Activated naive CD8-positive, alpha-beta T cell treated with anti-CD3 and anti-CD28 coated beads for 36 hours (primary cell): ENCODE data around the gene OR1A1. TPM values are rescaled to one million over a fixed set of nuclear protein-coding genes. Genes with fewer than 3 reads are reported as not detected.
A peak's percentile ranks its signal among the peaks of the same experiment; 100 is the strongest.
"Not testable (repeated sequence)": the region's sequence is repeated elsewhere in the genome, so short reads cannot be mapped to it uniquely, and the experiment has no call there.

ENCODE experiments used
- DNase-seq: peaks from one replicate; pipeline ENCODE4 v3.0.0; 2021
- H3K27ac Mint-ChIP-seq: one replicate; pipeline ENCODE4 v1.8.0; 2022; ENCODE audit warnings: mild to moderate bottlenecking, moderate library complexity, mixed read lengths
- H3K27me3 Mint-ChIP-seq: one replicate; pipeline ENCODE4 v1.8.0; 2022; ENCODE audit warnings: mild to moderate bottlenecking, mixed read lengths
- H3K36me3 Mint-ChIP-seq: one replicate; pipeline ENCODE4 v1.8.0; 2021; ENCODE audit warnings: mild to moderate bottlenecking, mixed read lengths
- H3K4me1 Mint-ChIP-seq: one replicate; pipeline ENCODE4 v1.8.0; 2021; ENCODE audit warnings: mixed read lengths
- H3K4me3 Mint-ChIP-seq: one replicate; pipeline ENCODE4 v1.8.0; 2022; ENCODE audit warnings: mild to moderate bottlenecking, moderate library complexity, mixed read lengths
- H3K9me3 Mint-ChIP-seq: one replicate; pipeline ENCODE4 v1.8.0; 2022; ENCODE audit warnings: mixed read lengths
- total RNA-seq, 2 experiments: library from RNA; stranded (reverse); gene quantifications; one replicate each; pipeline ENCODE4 v1.2.3, GENCODE V29; 2021

Gene OR1A1, protein sequence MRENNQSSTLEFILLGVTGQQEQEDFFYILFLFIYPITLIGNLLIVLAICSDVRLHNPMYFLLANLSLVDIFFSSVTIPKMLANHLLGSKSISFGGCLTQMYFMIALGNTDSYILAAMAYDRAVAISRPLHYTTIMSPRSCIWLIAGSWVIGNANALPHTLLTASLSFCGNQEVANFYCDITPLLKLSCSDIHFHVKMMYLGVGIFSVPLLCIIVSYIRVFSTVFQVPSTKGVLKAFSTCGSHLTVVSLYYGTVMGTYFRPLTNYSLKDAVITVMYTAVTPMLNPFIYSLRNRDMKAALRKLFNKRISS
- total RNA-seq, result not detected

DNA sequence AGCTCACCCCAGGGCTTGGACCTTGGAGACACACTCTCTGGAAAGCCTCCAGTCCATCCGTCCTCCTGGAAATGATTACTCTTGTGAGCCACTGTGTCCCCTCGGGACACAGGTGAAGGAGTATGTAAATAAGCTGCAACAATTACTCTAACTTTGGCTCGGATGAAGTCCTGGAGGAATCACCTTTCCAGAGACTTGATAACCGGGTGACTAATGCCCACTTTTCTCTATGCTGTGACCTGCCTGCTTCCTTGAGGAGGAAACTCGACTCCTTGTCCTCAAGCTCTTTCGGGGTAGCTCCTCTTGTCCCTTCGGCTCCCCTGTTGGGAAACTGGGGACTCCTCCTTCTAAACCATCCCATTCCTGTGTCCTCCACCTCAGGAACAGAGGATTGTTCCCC lies at the start of gene OR1A1:
Gene OR1A1 (plus strand): TSS at position 301 of the 400 bp plus-strand sequence. CDS start 7,954 bp downstream, outside the sequence.
- Mint-ChIP-seq H3K4me3 (no peak within 1 kb of the TSS), H3K36me3 (no peaks in the 10 kb centered on the region), H3K4me1 (no peaks in the 10 kb centered on the region)

DNA sequence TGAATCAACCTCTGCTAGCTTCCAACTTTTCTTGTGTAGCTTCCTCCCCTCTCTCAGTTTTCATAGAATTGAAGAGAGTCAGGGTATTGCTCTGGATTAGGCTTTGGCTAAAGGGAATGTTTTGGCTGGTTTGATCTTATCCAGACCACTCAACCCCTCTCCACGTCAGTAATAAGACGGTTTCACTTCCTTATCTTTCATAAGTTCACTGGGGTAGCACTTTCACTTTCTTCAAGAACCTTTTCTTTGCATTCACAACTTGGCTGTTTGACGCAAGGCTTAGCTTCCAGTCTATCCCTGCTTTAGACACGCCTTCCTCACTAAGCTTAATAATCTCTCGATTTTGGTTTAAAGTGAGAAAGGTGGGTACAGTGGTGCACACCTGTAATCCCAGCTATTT lies 39.9 kb upstream of the OR1A1 start:
- Mint-ChIP-seq H3K9me3 (peaks cover 12% of the 10 kb centered on the region), H3K4me1 (peaks cover 2% of the 10 kb centered on the region), H3K27me3 (peaks cover 8% of the 10 kb centered on the region), H3K4me3 (no peak overlapping the region), H3K36me3 (no peaks in the 10 kb centered on the region), H3K27ac (no peak overlapping the region)
- DNase-seq, result no peak

More for the DNA sequence above, at the start of gene OR1A1:
- no peak for DNase-seq
- Mint-ChIP-seq H3K27me3 (peaks cover 10% of the 10 kb centered on the region), H3K9me3 (peaks cover 8% of the 10 kb centered on the region), H3K27ac (no peak within 1 kb of the TSS)

DNA sequence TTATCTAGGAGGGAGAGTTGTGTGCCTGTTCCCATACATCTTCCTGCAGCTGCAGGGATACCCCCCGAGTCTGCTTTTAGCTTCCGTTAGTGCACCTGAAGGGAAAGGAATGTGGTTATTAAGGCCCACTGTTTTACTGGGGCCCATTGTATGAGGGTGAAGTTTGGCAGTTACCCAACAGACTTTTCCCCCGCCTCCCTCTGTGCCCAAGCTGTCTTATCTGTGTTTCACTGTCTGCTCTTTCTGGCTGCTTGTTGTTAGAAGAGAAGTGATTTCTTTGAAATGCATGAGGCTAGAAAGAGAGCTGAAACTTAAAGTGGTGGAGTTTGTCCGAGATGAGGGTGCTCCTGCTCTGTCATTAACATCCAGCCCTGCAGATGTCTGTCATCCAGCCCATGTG lies 17.5 kb upstream of the OR1A1 start:
- H3K27ac Mint-ChIP-seq, result no peak overlapping the region
- H3K9me3 Mint-ChIP-seq, result no peaks in the 10 kb centered on the region
- H3K27me3 Mint-ChIP-seq, result no peaks in the 10 kb centered on the region
- no peaks in the 10 kb centered on the region for H3K36me3 Mint-ChIP-seq
- no peak overlapping the region for H3K4me3 Mint-ChIP-seq
- no peak for DNase-seq
- H3K4me1 Mint-ChIP-seq, result no peaks in the 10 kb centered on the region

DNA sequence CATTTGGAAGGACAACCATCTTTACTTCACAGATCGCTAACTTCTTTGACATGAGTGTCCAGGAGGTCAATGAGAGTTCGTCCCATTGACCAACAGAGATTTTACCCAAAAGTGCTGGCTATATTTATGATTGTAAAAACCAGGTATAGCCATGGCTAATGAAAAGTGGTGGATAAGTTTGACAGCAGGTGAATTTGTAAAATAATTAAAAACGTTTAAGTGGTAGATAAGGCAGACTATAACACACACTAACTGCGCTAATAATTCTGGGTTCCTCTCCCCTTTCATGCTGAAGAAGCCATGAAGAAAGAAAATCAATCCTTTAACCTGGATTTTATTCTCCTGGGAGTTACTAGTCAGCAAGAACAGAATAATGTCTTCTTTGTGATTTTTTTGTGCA lies 10.2 kb upstream of the OR1A1 start, which contains the start of gene OR1A2:
Gene OR1A2 (plus strand): TSS at position 301 of the 400 bp plus-strand sequence. CDS start 0 bp downstream, at position 301.
- peaks cover 5% of the 10 kb centered on the region for H3K9me3 Mint-ChIP-seq
- H3K4me1 Mint-ChIP-seq, result no peaks in the 10 kb centered on the region
- H3K36me3 Mint-ChIP-seq, result no peaks in the 10 kb centered on the region
- peaks cover 9% of the 10 kb centered on the region for H3K27me3 Mint-ChIP-seq
- no peak for DNase-seq
- no peak within 1 kb of the TSS for H3K4me3 Mint-ChIP-seq
- no peak within 1 kb of the TSS for H3K27ac Mint-ChIP-seq

DNA sequence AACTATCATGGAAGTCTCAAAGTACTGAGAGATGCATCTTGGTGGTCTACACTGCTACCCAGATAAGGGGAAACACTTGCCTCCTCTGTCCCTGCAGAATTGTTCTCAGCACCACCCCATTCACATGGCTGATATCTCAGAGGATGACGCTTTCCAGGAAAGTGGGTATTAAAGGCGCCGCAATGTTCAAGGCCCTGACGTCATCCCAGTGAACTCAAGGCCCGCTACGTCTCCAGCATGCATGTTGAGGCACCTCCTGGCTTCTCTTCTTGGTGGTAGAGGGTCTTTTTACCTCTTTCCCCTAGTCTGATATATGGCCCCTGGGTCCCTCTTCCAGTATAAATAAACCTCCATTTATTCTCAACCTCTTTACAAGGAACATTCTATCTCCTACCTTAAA lies 1.0 kb downstream of the OR1A1 start:
- Mint-ChIP-seq H3K27me3 (peaks cover 10% of the 10 kb centered on the region), H3K9me3 (peaks cover 5% of the 10 kb centered on the region), H3K4me3 (no peak overlapping the region), H3K27ac (no peak overlapping the region), H3K36me3 (no peaks in the 10 kb centered on the region), H3K4me1 (no peaks in the 10 kb centered on the region)
- DNase-seq, result no peak

DNA sequence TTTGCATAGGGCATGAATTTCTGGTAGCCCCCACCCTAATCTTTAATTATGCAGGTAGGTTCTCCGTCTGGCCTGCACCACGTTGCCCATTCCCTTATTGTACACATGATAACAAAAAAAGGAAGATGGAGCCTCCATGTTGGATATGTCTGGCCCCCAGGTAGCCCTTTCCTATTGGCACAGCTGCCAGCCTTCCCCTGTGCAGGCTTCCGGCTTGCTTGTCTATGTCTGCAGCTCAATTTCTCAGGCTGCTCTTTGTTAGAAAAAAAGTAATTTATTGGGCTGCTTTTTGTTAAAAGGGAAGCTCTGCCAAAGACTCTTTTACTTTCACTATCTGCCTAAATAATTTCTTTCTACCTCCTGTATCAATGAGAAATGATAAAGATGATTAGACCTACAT lies 5.5 kb downstream of the OR1A1 start:
- H3K27me3 Mint-ChIP-seq, result peaks cover 3% of the 10 kb centered on the region
- no peak overlapping the region for H3K4me3 Mint-ChIP-seq
- no peaks in the 10 kb centered on the region for H3K4me1 Mint-ChIP-seq
- no peak for DNase-seq
- peaks cover 4% of the 10 kb centered on the region for H3K9me3 Mint-ChIP-seq
- no peaks in the 10 kb centered on the region for H3K36me3 Mint-ChIP-seq
- H3K27ac Mint-ChIP-seq, result no peak overlapping the region

DNA sequence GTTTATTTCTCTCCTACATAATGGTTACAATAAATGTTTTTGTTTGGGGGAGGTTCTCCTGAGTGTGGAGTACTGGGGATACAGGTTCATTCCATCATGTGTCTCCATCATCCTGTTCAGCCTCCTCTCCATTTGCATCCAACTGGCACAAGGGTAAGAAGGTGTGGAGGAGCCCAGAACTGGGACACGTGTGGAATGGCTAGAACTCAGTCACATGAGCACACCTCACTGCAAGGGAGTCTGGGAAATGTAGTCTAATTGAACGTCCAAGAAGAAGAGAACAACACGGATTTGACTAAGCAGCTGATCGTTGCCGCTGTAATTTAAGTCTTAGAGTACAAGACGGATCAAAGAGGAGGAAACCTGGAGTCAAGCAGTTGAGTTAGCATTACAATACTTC lies 6.1 kb downstream of the OR1A1 start:
- H3K4me3 Mint-ChIP-seq, result no peak overlapping the region
- H3K27me3 Mint-ChIP-seq, result peaks cover 3% of the 10 kb centered on the region
- peaks cover 5% of the 10 kb centered on the region for H3K9me3 Mint-ChIP-seq
- no peak overlapping the region for H3K27ac Mint-ChIP-seq
- no peak for DNase-seq
- no peaks in the 10 kb centered on the region for H3K4me1 Mint-ChIP-seq
- no peaks in the 10 kb centered on the region for H3K36me3 Mint-ChIP-seq

DNA sequence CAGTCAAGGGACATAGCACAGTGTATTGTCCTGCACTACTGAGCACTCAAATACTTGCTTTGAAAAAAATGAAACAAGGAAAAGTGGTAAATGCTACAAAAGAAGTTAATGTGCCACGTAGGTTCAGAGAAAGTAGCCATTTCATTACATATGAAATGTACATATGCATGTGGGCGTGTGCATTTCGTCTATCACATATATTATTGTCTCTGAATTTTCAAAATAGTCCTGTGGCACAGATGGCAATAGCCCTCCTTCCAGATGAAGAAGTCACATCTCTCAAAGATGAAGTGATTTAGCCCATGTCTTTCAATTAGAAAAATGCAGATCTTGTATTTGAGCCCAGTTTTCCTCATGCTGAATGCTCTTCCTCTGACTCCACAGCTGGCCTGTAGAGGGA lies 12.5 kb downstream of the OR1A1 start:
- H3K36me3 Mint-ChIP-seq, H3K27me3 Mint-ChIP-seq, H3K4me3 Mint-ChIP-seq, DNase-seq, H3K27ac Mint-ChIP-seq: not testable (repeated sequence)
- Mint-ChIP-seq H3K9me3 (peaks cover 11% of the 10 kb centered on the region), H3K4me1 (peaks cover 11% of the 10 kb centered on the region)

DNA sequence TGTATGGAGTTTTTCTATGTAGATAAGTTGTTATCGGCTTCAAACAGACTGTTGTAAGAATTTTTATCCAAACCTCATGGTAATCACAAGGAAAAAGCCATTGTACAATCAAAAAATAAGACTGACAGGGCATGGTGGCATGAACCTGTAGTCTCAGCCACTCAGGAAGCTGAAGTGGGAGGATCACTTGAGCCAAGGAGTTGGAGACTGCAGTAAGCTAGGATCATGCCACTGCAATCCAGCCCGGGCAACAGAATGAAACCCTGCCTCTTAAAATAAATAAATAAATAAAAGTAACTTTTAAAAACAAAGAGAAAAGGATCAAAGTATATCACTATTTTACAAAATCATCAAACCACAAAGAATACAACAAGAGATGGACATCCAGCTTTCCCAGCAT lies 14.4 kb downstream of the OR1A1 start:
- Mint-ChIP-seq H3K4me3 (no peak overlapping the region), H3K36me3 (peaks cover 2% of the 10 kb centered on the region), H3K9me3 (peaks cover 11% of the 10 kb centered on the region), H3K27me3 (no peaks in the 10 kb centered on the region), H3K27ac (no peak overlapping the region), H3K4me1 (peaks cover 11% of the 10 kb centered on the region)
- no peak for DNase-seq

DNA sequence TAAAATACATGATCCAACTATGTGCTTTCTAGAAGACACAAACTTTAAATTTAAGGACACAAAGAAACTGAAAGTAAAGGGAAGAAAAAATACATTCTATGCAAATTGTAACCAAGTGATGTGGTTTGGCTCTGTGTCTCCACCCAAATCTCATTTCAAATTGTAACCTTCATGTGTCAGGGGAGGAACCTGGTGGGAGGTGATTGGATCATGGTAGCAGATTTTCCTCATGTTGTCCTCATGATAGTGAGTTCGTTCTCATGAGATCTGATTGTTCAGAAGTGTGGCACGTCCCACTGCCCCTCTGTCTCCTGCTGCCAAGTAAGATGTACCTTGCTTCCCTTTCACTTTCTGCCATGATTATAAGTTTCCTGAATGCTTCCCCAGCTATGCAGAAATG lies 15.0 kb downstream of the OR1A1 start:
- DNase-seq, result no peak
- H3K9me3 Mint-ChIP-seq, result peaks cover 9% of the 10 kb centered on the region
- peaks cover 11% of the 10 kb centered on the region for H3K4me1 Mint-ChIP-seq
- peak overlapping the region; percentile 53 for H3K4me3 Mint-ChIP-seq
- no peaks in the 10 kb centered on the region for H3K27me3 Mint-ChIP-seq
- H3K27ac Mint-ChIP-seq, result no peak overlapping the region
- H3K36me3 Mint-ChIP-seq, result peaks cover 2% of the 10 kb centered on the region

DNA sequence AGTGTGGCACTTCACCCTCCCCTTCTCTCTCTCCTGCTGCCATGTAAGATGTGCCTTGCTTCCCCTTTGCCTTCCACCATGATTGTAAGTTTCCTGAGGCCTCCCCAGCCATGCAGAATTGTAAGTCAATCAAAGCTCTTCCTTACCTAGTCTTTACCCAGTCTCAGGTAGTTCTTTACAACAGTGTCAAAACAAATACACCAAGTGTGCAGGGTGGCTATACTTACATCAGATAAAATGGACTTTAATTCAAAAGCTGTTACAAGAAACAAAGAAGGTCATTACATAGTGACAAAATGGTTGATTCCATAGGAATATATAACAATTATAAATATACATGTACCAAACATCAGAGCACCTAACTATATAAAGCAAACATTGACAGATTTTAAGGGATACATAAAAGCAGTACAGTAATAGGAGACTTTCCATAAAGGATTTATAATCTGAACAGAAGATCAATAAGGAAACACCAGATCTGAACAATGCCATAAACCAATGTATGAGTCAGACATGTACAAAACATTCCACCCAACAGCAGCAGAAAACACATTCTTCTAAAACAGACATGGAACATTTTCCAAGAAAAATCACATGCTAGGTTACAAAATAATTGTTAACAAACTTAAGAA lies 17.4 kb downstream of the OR1A1 start:
- not testable (repeated sequence) for DNase-seq, H3K36me3 Mint-ChIP-seq, H3K27me3 Mint-ChIP-seq, H3K4me3 Mint-ChIP-seq, H3K9me3 Mint-ChIP-seq, H3K27ac Mint-ChIP-seq
- peaks cover 11% of the 10 kb centered on the region for H3K4me1 Mint-ChIP-seq

DNA sequence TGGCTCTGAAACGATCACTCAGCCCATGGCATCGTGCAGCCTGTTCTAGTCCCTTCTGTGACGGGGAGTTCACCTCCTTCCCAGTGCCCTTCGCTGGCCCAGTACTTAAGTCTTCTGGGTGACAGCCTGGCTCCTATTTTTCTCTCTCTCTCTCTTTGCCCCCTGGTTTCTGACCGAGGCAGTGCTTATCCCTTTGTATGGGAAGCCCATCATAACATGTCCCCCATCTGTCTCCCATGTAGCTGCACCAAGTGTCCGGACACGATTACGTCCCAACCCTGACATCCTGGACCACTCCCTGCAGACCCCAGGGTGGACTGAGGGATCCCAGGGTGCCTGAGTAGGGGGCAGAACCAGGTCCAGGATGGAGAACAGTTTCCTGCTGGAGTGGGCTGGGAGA lies 24.8 kb downstream of the OR1A1 start:
- not testable (repeated sequence) for H3K4me3 Mint-ChIP-seq, H3K27ac Mint-ChIP-seq, H3K4me1 Mint-ChIP-seq, H3K9me3 Mint-ChIP-seq, DNase-seq, H3K36me3 Mint-ChIP-seq, H3K27me3 Mint-ChIP-seq

DNA sequence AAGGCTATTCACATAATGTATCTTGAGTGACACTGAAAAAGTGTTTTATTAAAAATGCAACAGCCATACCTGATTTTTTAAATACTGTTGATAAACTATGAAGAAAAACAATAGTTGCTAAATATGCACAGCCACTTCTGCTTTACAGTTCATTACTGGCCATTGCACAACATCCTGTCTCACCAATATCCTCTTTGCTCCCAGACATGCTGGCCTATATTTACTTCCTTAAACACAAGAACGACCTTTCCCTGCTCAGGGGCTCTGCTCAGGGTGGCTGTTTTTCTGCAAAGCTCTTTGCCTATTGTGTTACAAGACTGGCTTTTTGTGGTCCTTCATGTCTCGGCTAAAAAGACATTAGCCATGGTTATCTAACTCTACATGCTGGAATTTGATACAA lies 31.2 kb downstream of the OR1A1 start:
- not testable (repeated sequence) for H3K9me3 Mint-ChIP-seq, DNase-seq, H3K27ac Mint-ChIP-seq, H3K27me3 Mint-ChIP-seq, H3K4me3 Mint-ChIP-seq, H3K36me3 Mint-ChIP-seq, H3K4me1 Mint-ChIP-seq

DNA sequence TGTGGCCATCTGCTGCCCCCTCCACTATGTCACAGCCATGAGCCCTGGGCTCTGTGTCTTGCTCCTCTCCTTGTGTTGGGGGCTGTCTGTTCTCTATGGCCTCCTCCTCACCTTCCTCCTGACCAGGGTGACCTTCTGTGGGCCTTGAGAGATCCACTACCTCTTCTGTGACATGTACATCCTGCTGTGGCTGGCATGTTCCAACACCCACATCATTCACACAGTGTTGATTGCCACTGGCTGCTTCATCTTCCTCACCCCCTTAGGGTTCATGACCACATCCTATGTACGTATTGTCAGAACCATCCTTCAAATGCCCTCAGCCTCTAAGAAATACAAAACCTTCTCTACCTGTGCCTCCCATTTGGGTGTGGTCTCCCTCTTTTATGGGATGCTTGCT lies 33.6 kb downstream of the OR1A1 start:
- not testable (repeated sequence) for H3K9me3 Mint-ChIP-seq, H3K4me3 Mint-ChIP-seq, DNase-seq, H3K27me3 Mint-ChIP-seq, H3K36me3 Mint-ChIP-seq, H3K27ac Mint-ChIP-seq, H3K4me1 Mint-ChIP-seq

DNA sequence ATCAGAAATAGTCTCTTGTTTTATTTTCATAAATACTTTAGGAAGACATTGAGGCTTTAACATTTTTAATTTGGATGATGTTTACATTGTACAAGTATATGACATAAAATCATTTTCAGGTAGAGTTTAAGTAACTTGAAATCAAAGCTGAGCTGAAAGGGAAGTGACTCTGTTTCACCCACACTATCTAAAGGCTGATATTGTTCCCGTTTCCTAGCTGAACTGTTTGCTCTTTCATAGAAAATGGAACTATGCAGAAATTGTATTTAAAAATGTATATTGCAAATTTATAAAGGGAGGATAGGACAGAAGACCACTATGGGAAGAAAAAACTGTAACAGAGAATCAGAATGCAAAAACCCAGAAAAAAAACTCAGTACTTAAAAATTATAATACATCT lies 37.4 kb downstream of the OR1A1 start:
- not testable (repeated sequence) for H3K27me3 Mint-ChIP-seq, H3K9me3 Mint-ChIP-seq, H3K27ac Mint-ChIP-seq, H3K4me3 Mint-ChIP-seq, H3K36me3 Mint-ChIP-seq, H3K4me1 Mint-ChIP-seq, DNase-seq

DNA sequence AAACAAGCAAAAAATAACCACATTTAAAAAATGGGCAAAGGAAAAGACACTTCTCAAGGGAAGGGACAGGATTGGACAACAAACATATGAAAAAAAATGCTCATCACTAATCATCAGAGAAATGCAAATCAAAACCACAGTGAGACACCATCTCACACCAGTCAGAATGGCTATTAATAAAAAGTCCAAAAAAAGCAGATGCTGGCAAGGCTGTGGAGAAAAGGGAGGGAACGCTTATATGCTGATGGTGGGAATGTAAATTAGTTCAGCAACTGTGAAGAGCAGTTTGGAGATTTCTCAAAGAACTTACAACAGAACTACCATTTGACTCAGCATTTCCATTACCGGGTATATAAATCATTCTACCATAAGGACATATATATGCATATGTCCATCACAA lies 41.5 kb downstream of the OR1A1 start:
- H3K4me1 Mint-ChIP-seq, H3K36me3 Mint-ChIP-seq, H3K27ac Mint-ChIP-seq, H3K27me3 Mint-ChIP-seq, H3K4me3 Mint-ChIP-seq, DNase-seq, H3K9me3 Mint-ChIP-seq: not testable (repeated sequence)
